ENCODE measurements around the gene SLC26A2.

The SLC26A2 gene

DNA sequence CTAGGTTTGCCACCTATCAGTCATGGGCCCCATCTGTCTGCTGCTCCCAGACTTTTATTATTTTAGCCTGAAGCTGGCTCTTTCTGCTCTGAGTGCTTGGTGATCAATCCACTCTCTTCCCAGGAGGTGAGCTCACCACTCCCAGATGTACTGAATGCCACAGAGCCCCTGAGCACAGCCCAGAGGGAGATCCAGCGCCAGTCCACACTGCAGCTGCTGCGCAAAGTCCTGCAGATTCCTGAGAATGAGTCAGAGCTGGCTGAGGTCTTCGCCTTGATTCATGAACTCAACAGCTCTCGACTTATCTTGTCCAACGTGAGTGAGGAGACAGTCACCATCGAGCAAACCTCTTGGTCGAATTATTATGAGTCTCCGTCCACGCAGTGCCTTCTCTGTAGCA, 76.0 kb downstream of the SLC26A2 start:
- H3K27ac ChIP-seq, result peak overlapping the region; percentile 16 to 46

More for the DNA sequence above, 76.0 kb downstream of the SLC26A2 start:
- H3K4me3 ChIP-seq, result no peak overlapping the region
- DNase-seq (ENCODE audit: low spot score), result no peak
- TF ChIP-seq, protein P1, sequence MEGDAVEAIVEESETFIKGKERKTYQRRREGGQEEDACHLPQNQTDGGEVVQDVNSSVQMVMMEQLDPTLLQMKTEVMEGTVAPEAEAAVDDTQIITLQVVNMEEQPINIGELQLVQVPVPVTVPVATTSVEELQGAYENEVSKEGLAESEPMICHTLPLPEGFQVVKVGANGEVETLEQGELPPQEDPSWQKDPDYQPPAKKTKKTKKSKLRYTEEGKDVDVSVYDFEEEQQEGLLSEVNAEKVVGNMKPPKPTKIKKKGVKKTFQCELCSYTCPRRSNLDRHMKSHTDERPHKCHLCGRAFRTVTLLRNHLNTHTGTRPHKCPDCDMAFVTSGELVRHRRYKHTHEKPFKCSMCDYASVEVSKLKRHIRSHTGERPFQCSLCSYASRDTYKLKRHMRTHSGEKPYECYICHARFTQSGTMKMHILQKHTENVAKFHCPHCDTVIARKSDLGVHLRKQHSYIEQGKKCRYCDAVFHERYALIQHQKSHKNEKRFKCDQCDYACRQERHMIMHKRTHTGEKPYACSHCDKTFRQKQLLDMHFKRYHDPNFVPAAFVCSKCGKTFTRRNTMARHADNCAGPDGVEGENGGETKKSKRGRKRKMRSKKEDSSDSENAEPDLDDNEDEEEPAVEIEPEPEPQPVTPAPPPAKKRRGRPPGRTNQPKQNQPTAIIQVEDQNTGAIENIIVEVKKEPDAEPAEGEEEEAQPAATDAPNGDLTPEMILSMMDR (IDR thresholded peaks at IDR 0.05), result no peak
